ENCODE data around the gene MAPKAP1.

GRCh38 chr9:125436613-125437443 is 270.2 kb downstream of the MAPKAP1 start:
- no peak for TF ChIP-seq POLR2A (IDR thresholded peaks at IDR 0.05; ENCODE audit: low read length)
- no peak for TF ChIP-seq GATA1 (IDR thresholded peaks at IDR 0.05; ENCODE audit: low read depth, low read length)
